SK-N-SH (cell line): ENCODE results near the gene CCR4. TPM values are rescaled to one million over a fixed set of nuclear protein-coding genes. Genes with fewer than 3 reads are reported as not detected.
"Not testable (repeated sequence)": the region's sequence is repeated elsewhere in the genome, so short reads cannot be mapped to it uniquely, and the experiment has no call there.

Experiments used
- CTCF ChIA-PET: fragments of 300-600, 350-600 bp; formaldehyde crosslinking; extraction: SDS; loops from one replicate; lab custom pipeline; 2021; lab: Yijun Ruan, JAX
- POLR2A ChIA-PET: fragments of 350-600 bp; sonication (Branson Sonifier 250); formaldehyde crosslinking; extraction: SDS; loops from one replicate; lab custom pipeline; 2020; ENCODE audit warnings: antibody characterized with exemption, inconsistent platforms; lab: Yijun Ruan, JAX
- DNase-seq: peaks from one replicate; pipeline ENCODE4 v3.0.0; 2012
- H2AFZ ChIP-seq: fragments of 200-600 bp; sonication (generic); 2 replicates; pipeline ENCODE4 v1.8.1; 2016; ENCODE audit warnings: antibody characterized with exemption, mild to moderate bottlenecking, low read depth
- H3F3A ChIP-seq: fragments of 200-600 bp; sonication (generic); replicated peaks from 2 replicates; pipeline ENCODE3; 2016; ENCODE audit warnings: antibody characterized with exemption, mild to moderate bottlenecking; ENCODE audit not compliant: insufficient read depth
- H3K27ac ChIP-seq, 2 experiments: fragments of 200-500 bp in 1 of 2; fragments of 200-600 bp in 1 of 2; sonication (Bioruptor generic) in 1 of 2; sonication (generic), shearing (Covaris generic) in 1 of 2; 2 replicates each; pipeline versions ENCODE4 v1.5.1 to v1.6.1; 2014 to 2016; ENCODE audit warnings: low read depth in 2 of 2, inconsistent platforms in 1 of 2, low read length in 1 of 2, mild to moderate bottlenecking in 1 of 2, mixed read lengths in 1 of 2
- H3K27me3 ChIP-seq: fragments of 200-600 bp; sonication (generic), shearing (Covaris generic); 2 replicates; pipeline ENCODE4 v1.6.1; 2016; ENCODE audit warnings: mixed run types; ENCODE audit not compliant: insufficient read depth
- H3K36me3 ChIP-seq, 2 experiments: fragments of 200-500 bp in 1 of 2; fragments of 200-600 bp in 1 of 2; sonication (Bioruptor generic) in 1 of 2; sonication (generic) in 1 of 2; replicated peaks in 1 of 2; 2 replicates each; pipeline versions ENCODE3 to v1.5.1; 2014 to 2016; ENCODE audit warnings: low read length in 1 of 2, mild to moderate bottlenecking in 1 of 2; ENCODE audit not compliant: insufficient read depth in 2 of 2, control insufficient read depth in 1 of 2
- H3K4me1 ChIP-seq, 2 experiments: fragments of 200-500 bp in 1 of 2; fragments of 200-600 bp in 1 of 2; sonication (Bioruptor generic) in 1 of 2; sonication (generic), shearing (Covaris generic) in 1 of 2; 2 replicates each; pipeline versions ENCODE4 v1.5.1 to v1.6.1; 2014 to 2016; ENCODE audit warnings: low read depth in 1 of 2, low read length in 1 of 2, mixed run types in 1 of 2; ENCODE audit not compliant: insufficient read depth in 2 of 2, control insufficient read depth in 1 of 2
- H3K4me2 ChIP-seq: fragments of 200-600 bp; sonication (generic), shearing (Covaris generic); 2 replicates; pipeline ENCODE4 v1.6.1; 2017; ENCODE audit warnings: mixed run types
- H3K4me3 ChIP-seq, 2 experiments: fragments of 200-500 bp in 1 of 2; fragments of 200-600 bp in 1 of 2; sonication (Bioruptor generic) in 1 of 2; sonication (generic), shearing (Covaris generic) in 1 of 2; 2 replicates each; pipeline versions ENCODE4 v1.5.1 to v1.8.1; 2014 to 2016; ENCODE audit warnings: low read depth in 2 of 2, inconsistent platforms in 1 of 2, low read length in 1 of 2, mild to moderate bottlenecking in 1 of 2, mixed read lengths in 1 of 2, moderate library complexity in 1 of 2
- H3K79me2 ChIP-seq: fragments of 200-600 bp; sonication (generic); 2 replicates; pipeline ENCODE4 v1.8.1; 2017; ENCODE audit warnings: mild to moderate bottlenecking; ENCODE audit not compliant: insufficient read depth
- H3K9ac ChIP-seq: fragments of 200-600 bp; sonication (generic); 2 replicates; pipeline ENCODE4 v1.6.1; 2017; ENCODE audit warnings: mixed run types
- H3K9me2 ChIP-seq: fragments of 200-600 bp; sonication (generic); 2 replicates; pipeline ENCODE4 v1.6.1; 2017; ENCODE audit warnings: mixed run types
- H3K9me3 ChIP-seq: fragments of 200-600 bp; sonication (generic); 2 replicates; pipeline ENCODE4 v1.6.1; 2017; ENCODE audit warnings: mixed run types, mild to moderate bottlenecking, moderate library complexity
- H4K20me1 ChIP-seq: fragments of 200-600 bp; sonication (generic); 2 replicates; pipeline ENCODE4 v1.6.1; 2017; ENCODE audit warnings: mild to moderate bottlenecking, mixed run types; ENCODE audit not compliant: insufficient read depth
- EZH2phosphoT487 ChIP-seq: fragments of 200-600 bp; sonication (generic); IDR thresholded peaks from 2 replicates; pipeline ENCODE4 v1.6.1; 2017; ENCODE audit warnings: low read depth, mixed run types, mild to moderate bottlenecking, antibody characterized with exemption, moderate library complexity, borderline replicate concordance
- FOSL2 ChIP-seq: IDR thresholded peaks from 2 replicates; pipeline ENCODE4 v1.4.0; 2012; ENCODE audit warnings: low read depth, mild to moderate bottlenecking, moderate library complexity, borderline replicate concordance
- FOXM1 ChIP-seq: IDR thresholded peaks from 2 replicates; pipeline ENCODE4 v1.4.0; 2012; ENCODE audit warnings: low read depth, mild to moderate bottlenecking
- MEF2A ChIP-seq: IDR thresholded peaks from 2 replicates; pipeline ENCODE4 v1.4.0; 2012; ENCODE audit warnings: low read depth, borderline replicate concordance
- MXI1 ChIP-seq: IDR thresholded peaks from 2 replicates; pipeline ENCODE4 v1.6.1; 2012; ENCODE audit warnings: mild to moderate bottlenecking, low read depth, low read length, improper control_type of control experiment
- RCOR1 ChIP-seq: fragments of 150-350 bp; IDR thresholded peaks from 2 replicates; pipeline ENCODE4 v1.6.1; 2017; ENCODE audit warnings: antibody characterized with exemption, low read length
- SIN3A ChIP-seq: IDR thresholded peaks from 2 replicates; pipeline ENCODE4 v1.6.1; 2012; ENCODE audit warnings: low read depth, mild to moderate bottlenecking, low read length, moderate library complexity, borderline replicate concordance
- SMC3 ChIP-seq: IDR thresholded peaks from 2 replicates; pipeline ENCODE4 v1.6.1; 2012; ENCODE audit warnings: low read depth, low read length, improper control_type of control experiment
- TEAD4 ChIP-seq: IDR thresholded peaks from 2 replicates; pipeline ENCODE4 v1.4.0; 2012; ENCODE audit warnings: mild to moderate bottlenecking, borderline replicate concordance; ENCODE audit not compliant: insufficient read depth
- WGBS: methylation state at CpG from one replicate; pipeline ENCODE4 v1.1.6; 2017; ENCODE audit warnings: low lambda C conversion rate; 5-methylcytosine and 5-hydroxymethylcytosine counted together
- polyA plus RNA-seq, 3 experiments: library from polyadenylated mRNA; depleted of rRNA; stranded (reverse); fragments of >200 nt; gene quantifications; 2 replicates each; pipeline ENCODE4 v1.2.3, GENCODE V29; 2012
- TF ChIP-seq, protein P1 (sequence below): IDR thresholded peaks from 2 replicates; pipeline ENCODE4 v1.4.0; 2012; ENCODE audit warnings: low read depth
- TF ChIP-seq, protein P2 (sequence below): fragments of 200-600 bp; sonication (generic); IDR thresholded peaks from 2 replicates; pipeline ENCODE4 v1.6.1; 2017; ENCODE audit warnings: antibody characterized with exemption, mild to moderate bottlenecking, moderate library complexity

Gene CCR4
- not detected in 2 replicates for polyA plus RNA-seq (2012; rRNA removed)
- not detected in 2 replicates for polyA plus RNA-seq (2012; cell fraction: cytosol; rRNA removed)
- not detected in 2 replicates for polyA plus RNA-seq (2012; cell fraction: nucleus; rRNA removed)

DNA sequence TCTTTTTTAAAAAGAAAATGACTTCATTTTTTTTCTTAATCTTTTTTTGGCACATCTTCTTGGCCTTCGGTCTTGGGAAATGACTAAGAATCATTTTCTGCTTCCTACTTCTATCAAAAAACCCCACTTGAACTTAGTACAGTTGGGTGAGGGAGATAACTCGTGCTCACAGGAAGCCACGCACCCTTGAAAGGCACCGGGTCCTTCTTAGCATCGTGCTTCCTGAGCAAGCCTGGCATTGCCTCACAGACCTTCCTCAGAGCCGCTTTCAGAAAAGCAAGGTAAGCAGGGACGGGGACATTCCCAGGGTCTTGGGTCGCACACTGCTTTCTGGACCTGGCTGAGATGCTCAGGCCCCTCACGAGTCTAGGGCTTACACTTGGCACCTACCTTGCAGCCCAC is at the start of gene CCR4:
TSS of gene CCR4 (plus strand) at position 235 of the 402 bp plus-strand sequence. CDS start 1,779 bp downstream, outside the sequence.
- POLR2A ChIA-PET, result no interaction called here
- Histone ChIP-seq H3K9me2 (no peaks in the 10 kb centered on the region), H3K36me3 (no peaks in the 10 kb centered on the region), H4K20me1 (no peaks in the 10 kb centered on the region), H3K27ac (no peak within 1 kb of the TSS), H3K9me3 (no peaks in the 10 kb centered on the region), H3K79me2 (no peaks in the 10 kb centered on the region), H3K9ac (no peak within 1 kb of the TSS), H3F3A (no peaks in the 10 kb centered on the region), H3K4me3 (no peak within 1 kb of the TSS), H2AFZ (no peak within 1 kb of the TSS), H3K4me1 (no peaks in the 10 kb centered on the region), H3K4me2 (no peak within 1 kb of the TSS), H3K27me3 (no peaks in the 10 kb centered on the region)
- CTCF ChIA-PET, result interaction anchor here (5.6 kb wide), 1 partner anchor 123 kb away, joined by 72 read pairs; no protein-coding TSS in a partner anchor
- WGBS, result 70% methylated on average over 8 of the region's 9 CpGs
- no peak for DNase-seq
- TF ChIP-seq TEAD4 (no peak), SIN3A (no peak), FOSL2 (no peak), SMC3 (no peak), RCOR1 (no peak), FOXM1 (no peak)
- TF ChIP-seq, protein P1, sequence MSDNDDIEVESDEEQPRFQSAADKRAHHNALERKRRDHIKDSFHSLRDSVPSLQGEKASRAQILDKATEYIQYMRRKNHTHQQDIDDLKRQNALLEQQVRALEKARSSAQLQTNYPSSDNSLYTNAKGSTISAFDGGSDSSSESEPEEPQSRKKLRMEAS, result no peak

DNA sequence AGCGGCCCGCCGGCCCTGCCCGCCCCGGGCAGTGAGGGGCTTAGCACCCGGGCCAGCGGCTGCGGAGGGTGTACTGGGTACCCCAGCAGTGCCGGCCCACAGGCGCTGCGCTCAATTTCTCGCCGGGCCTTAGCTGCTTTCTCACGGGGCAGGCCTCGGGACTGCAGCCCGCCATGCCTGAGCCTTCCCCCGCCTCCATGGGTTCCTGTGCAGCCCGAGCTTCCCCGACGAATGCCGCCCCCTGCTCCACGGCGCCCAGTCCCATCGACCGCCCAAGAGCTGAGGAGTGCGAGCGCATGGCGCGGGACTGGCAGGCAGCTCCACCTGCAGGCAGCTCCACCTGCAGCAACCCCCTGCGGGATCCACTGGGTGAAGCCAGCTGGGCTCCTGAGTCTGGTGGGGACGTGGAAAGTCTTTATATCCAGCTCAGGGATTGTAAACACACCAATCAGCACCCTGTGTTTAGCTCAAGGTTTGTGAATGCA is 48.5 kb upstream of the CCR4 start:
- H3K4me2 ChIP-seq, H3K27ac ChIP-seq, H3K79me2 ChIP-seq, H3K36me3 ChIP-seq, CTCF ChIA-PET, H3K9me2 ChIP-seq, H3K4me1 ChIP-seq, DNase-seq, POLR2A ChIA-PET, H3K9ac ChIP-seq, H3K27me3 ChIP-seq, H2AFZ ChIP-seq, H3F3A ChIP-seq, H4K20me1 ChIP-seq, H3K9me3 ChIP-seq: not testable (repeated sequence)
- WGBS, result 50% methylated on average over 13 of the region's 31 CpGs
- TF ChIP-seq, protein P2, sequence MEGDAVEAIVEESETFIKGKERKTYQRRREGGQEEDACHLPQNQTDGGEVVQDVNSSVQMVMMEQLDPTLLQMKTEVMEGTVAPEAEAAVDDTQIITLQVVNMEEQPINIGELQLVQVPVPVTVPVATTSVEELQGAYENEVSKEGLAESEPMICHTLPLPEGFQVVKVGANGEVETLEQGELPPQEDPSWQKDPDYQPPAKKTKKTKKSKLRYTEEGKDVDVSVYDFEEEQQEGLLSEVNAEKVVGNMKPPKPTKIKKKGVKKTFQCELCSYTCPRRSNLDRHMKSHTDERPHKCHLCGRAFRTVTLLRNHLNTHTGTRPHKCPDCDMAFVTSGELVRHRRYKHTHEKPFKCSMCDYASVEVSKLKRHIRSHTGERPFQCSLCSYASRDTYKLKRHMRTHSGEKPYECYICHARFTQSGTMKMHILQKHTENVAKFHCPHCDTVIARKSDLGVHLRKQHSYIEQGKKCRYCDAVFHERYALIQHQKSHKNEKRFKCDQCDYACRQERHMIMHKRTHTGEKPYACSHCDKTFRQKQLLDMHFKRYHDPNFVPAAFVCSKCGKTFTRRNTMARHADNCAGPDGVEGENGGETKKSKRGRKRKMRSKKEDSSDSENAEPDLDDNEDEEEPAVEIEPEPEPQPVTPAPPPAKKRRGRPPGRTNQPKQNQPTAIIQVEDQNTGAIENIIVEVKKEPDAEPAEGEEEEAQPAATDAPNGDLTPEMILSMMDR, result 0 out of 2 replicates have a peak, but pooled peaks have one; percentile 16
- 0 out of 2 replicates have a peak, but pooled peaks have one; percentile 11 for TF ChIP-seq SMC3
- H3K4me3 ChIP-seq, result 0 out of 4 replicates have a peak overlapping the region, but pooled peaks of 1 of the 2 experiments have one; percentile 9

DNA sequence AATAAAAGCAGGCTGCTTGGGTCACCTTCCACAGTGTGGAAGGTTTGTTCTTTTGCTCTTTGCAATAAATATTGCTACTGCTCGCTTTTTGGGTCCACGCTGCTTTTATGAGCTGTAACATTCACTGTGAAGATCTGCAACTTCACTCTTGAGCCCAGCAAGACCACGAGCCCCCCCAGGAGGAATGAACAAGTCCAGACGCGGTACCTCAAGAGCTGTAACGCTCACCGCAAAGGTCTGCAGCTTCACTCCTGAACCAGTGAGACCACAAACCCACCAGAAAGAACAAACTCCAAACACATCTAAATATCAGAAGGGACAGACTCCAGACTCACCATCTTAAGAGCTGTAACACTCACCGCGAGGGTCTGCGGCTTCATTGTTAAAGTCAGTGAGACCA is 47.5 kb upstream of the CCR4 start:
- no peaks in the 10 kb centered on the region for H3K79me2 ChIP-seq
- no peaks in the 10 kb centered on the region for H3K36me3 ChIP-seq
- WGBS, result 88% methylated on average over 10 of the region's 10 CpGs
- TF ChIP-seq EZH2phosphoT487 (no peak), MXI1 (no peak), MEF2A (no peak)
- TF ChIP-seq, protein P2, result no peak
- TF ChIP-seq, all 33 proteins: peak for 0
- no peak overlapping the region for H2AFZ ChIP-seq
- no peak for DNase-seq
- no peak overlapping the region for H3K4me2 ChIP-seq
- ChIA-PET CTCF (no interaction called here), POLR2A (no interaction called here)
- no peaks in the 10 kb centered on the region for H3K9me3 ChIP-seq
- no peaks in the 10 kb centered on the region for H4K20me1 ChIP-seq
- no peak overlapping the region for H3K4me3 ChIP-seq
- no peaks in the 10 kb centered on the region for H3K4me1 ChIP-seq
- H3F3A ChIP-seq, result no peaks in the 10 kb centered on the region
- no peak overlapping the region for H3K9ac ChIP-seq
- no peaks in the 10 kb centered on the region for H3K9me2 ChIP-seq
- H3K27ac ChIP-seq, result no peak overlapping the region
- H3K27me3 ChIP-seq, result no peaks in the 10 kb centered on the region
